Renal cortical epithelial cell (primary cell): ENCODE data around the gene PGLYRP3. TPM values are rescaled to one million over a fixed set of nuclear protein-coding genes. Genes with fewer than 3 reads are reported as not detected.

ENCODE experiments used
- DNase-seq: peaks from one replicate; pipeline ENCODE4 v3.0.0-alpha.2; 2011; ENCODE audit warnings: low read depth
- total RNA-seq: library from RNA; depleted of rRNA; stranded (reverse); fragments of >200 nt; gene quantifications from 2 replicates; pipeline ENCODE4 v1.2.3, GENCODE V29; 2014

The PGLYRP3 gene
- total RNA-seq = not detected in 2 replicates

GRCh38 chr1:153312570-153313186 is at the start of gene PGLYRP3:
PGLYRP3 (minus strand) TSS chr1:153312952; CDS start chr1:153310665, 2,287 bp downstream.
- no peak for DNase-seq

GRCh38 chr1:153362187-153362775 is 49.5 kb upstream of the PGLYRP3 start:
- DNase-seq = no peak

GRCh38 chr1:153361480-153362109 is 48.8 kb upstream of the PGLYRP3 start:
- no peak for DNase-seq

- no peak for DNase-seq
These were observed 48.1 kb upstream of the PGLYRP3 start for GRCh38 chr1:153360592-153361479.

GRCh38 chr1:153360190-153360589 is 47.4 kb upstream of the PGLYRP3 start:
- DNase-seq = no peak

- no peak for DNase-seq
These were observed 46.5 kb upstream of the PGLYRP3 start for GRCh38 chr1:153359241-153359640.

- no peak for DNase-seq
These were observed 45.9 kb upstream of the PGLYRP3 start for GRCh38 chr1:153358691-153358975.

- DNase-seq = no peak
These were observed 45.3 kb upstream of the PGLYRP3 start, which contains the start of gene S100A9 for GRCh38 chr1:153357853-153358690. S100A9 (plus strand) TSS chr1:153357854; CDS start chr1:153358284, 430 bp downstream.

GRCh38 chr1:153357076-153357852 is 44.5 kb upstream of the PGLYRP3 start:
- no peak for DNase-seq

- no peak for DNase-seq
These were observed 43.8 kb upstream of the PGLYRP3 start for GRCh38 chr1:153356392-153357075.

GRCh38 chr1:153355445-153356071 is 42.8 kb upstream of the PGLYRP3 start:
- DNase-seq = peak; percentile 32

- DNase-seq = no peak
These were observed 41.9 kb upstream of the PGLYRP3 start for GRCh38 chr1:153354515-153355193.

- no peak for DNase-seq
These were observed 40.6 kb upstream of the PGLYRP3 start for GRCh38 chr1:153353226-153353947.

GRCh38 chr1:153352523-153352922 is 39.8 kb upstream of the PGLYRP3 start:
- peak; percentile 46 for DNase-seq

- DNase-seq = no peak
These were observed 37.7 kb upstream of the PGLYRP3 start for GRCh38 chr1:153350321-153350957.

- no peak for DNase-seq
These were observed 36.9 kb upstream of the PGLYRP3 start for GRCh38 chr1:153349363-153350320.
